Measurements from ENCODE around the gene SNCAIP. TPM values are rescaled to one million over a fixed set of nuclear protein-coding genes. Genes with fewer than 3 reads are reported as not detected.

The SNCAIP gene
- total and polyA plus RNA-seq, 2 of the 4 experiments (the other 2 are of a cell fraction), result 15.3 to 19.0 TPM

DNA sequence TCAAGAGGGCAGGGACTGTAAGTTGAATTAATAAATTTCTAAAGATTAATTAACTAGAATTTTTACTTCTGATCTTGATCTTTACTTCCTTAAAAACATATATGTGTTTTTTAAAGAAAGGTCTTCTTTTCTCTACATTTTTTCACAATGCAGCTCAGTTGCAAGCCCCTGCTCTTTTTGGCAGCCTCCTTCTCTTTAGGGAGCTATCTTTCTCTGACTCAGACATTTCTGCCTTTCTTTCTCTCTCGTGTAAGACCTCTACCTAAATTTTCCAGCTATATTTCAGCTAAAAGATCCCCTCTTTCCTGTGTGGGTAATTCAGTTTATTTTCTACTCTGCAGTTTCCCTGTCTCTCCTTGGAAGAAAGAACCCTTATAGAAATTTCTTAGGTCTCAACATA, 38.3 kb upstream of the SNCAIP start:
- ChIA-PET POLR2A (ENCODE audit: unreplicated experiment) (no interaction called here), CTCF (interaction anchor here (1.5 kb wide), 1 partner anchor 142 kb away, joined by 4 read pairs; no protein-coding TSS in a partner anchor)
- TF ChIP-seq MAZ (IDR thresholded peaks at IDR 0.05; ENCODE audit: borderline replicate concordance, low read depth, low read length) (no peak), CHD1 (IDR thresholded peaks at IDR 0.05; ENCODE audit: low read depth, low read length) (no peak), ELK1 (IDR thresholded peaks at IDR 0.05; ENCODE audit: borderline replicate concordance, low read depth, low read length) (no peak), RAD21 (IDR thresholded peaks at IDR 0.05; ENCODE audit: low read length) (no peak), CTCF (conservative IDR thresholded peaks at IDR 0.05; ENCODE audit: low read depth, low read length) (no peak), NFE2L2 (IDR thresholded peaks at IDR 0.05; ENCODE audit: low read depth, low read length) (no peak), MAFK (IDR thresholded peaks at IDR 0.05; ENCODE audit: low read depth, low read length) (no peak), RFX5 (IDR thresholded peaks at IDR 0.05; ENCODE audit: low read depth, low read length) (no peak), CEBPB (IDR thresholded peaks at IDR 0.05; ENCODE audit: low read depth, low read length) (no peak), POLR2A (IDR thresholded peaks at IDR 0.05; ENCODE audit: low read depth, low read length) (no peak), SMC3 (IDR thresholded peaks at IDR 0.05; ENCODE audit: low read depth, low read length) (no peak), FOS (IDR thresholded peaks at IDR 0.05; ENCODE audit: low read depth, low read length) (no peak)
- Histone ChIP-seq H3K4me1 (ENCODE audit: control insufficient read depth, insufficient read depth, low read length) (no peaks in the 10 kb centered on the region), H2BK20ac (ENCODE audit: low read depth, low read length) (no peak overlapping the region), H3K36me3 (ENCODE audit: control insufficient read depth, insufficient read depth, low read length) (no peaks in the 10 kb centered on the region), H2AK5ac (ENCODE audit: low read depth, low read length) (no peak overlapping the region), H3K9me1 (ENCODE audit: insufficient read depth, low read length) (no peaks in the 10 kb centered on the region), H4K8ac (ENCODE audit: low read depth in 2 of 2, low read length in 2 of 2) (no peak overlapping the region), H3K27ac (ENCODE audit: insufficient read depth, low read length) (no peak overlapping the region), H3K4me2 (ENCODE audit: low read depth, low read length) (no peak overlapping the region), H3K18ac (ENCODE audit: low read depth, low read length) (no peak overlapping the region), H3K56ac (ENCODE audit: extremely low read depth, insufficient read depth, low read length) (no peak overlapping the region), H2BK15ac (ENCODE audit: low read depth, low read length) (no peak overlapping the region), H2BK5ac (ENCODE audit: low read depth, low read length, poor library complexity, severe bottlenecking) (no peak overlapping the region), H3K14ac (replicated peaks; ENCODE audit: low read depth, low read length) (no peak overlapping the region), H3K23ac (ENCODE audit: low read depth, low read length) (no peak overlapping the region), H4K91ac (ENCODE audit: insufficient read depth, low read depth, low read length) (no peak overlapping the region), H3K79me1 (ENCODE audit: low read depth in 1 of 2, low read length in 2 of 2) (no peaks in the 10 kb centered on the region), H3K9me3 (ENCODE audit: control insufficient read depth, insufficient read depth, low read length) (no peaks in the 10 kb centered on the region), H3K27me3 (ENCODE audit: control insufficient read depth, insufficient read depth, low read length) (no peaks in the 10 kb centered on the region), H2BK120ac (ENCODE audit: low read depth, low read length) (no peak overlapping the region), H3K4ac (ENCODE audit: low read depth, low read length) (no peak overlapping the region), H2AK9ac (replicated peaks; ENCODE audit: low read depth, low read length, poor library complexity) (no peak overlapping the region), H3K9ac (ENCODE audit: low read depth, low read length) (no peak overlapping the region), H4K20me1 (ENCODE audit: insufficient read depth, low read length) (no peaks in the 10 kb centered on the region), H4K5ac (ENCODE audit: low read depth, low read length) (no peak overlapping the region), H3K4me3 (ENCODE audit: insufficient read depth, low read depth, low read length) (no peak overlapping the region), H2AFZ (replicated peaks; ENCODE audit: low read length, poor library complexity) (no peak overlapping the region)
- no CpG with 5 or more reads among the region's 1 CpG for WGBS, 2 experiments (ENCODE audit: extremely low coverage in 2 of 2, insufficient read length in 1 of 2)
- ATAC-seq (ENCODE audit: low read depth) (no peak), DNase-seq (no peak)
- in situ Hi-C loops (cut with MboI; ENCODE audit: low sequenced_read_pairs), result no loop called here
- no TSS peak for BruUV-seq (replicated peaks)
- dilution Hi-C loops (cut with HindIII; ENCODE audit: low sequenced_read_pairs, unreplicated experiment), result no loop called here
- intact Hi-C loops (cut with micrococcal nuclease), result no loop called here

All from IMR-90 (cell line).